Measurements from ENCODE around the gene TMEM63A.
A peak's percentile ranks its signal among the peaks of the same experiment; 100 is the strongest.
"Not testable (repeated sequence)": the region's sequence is repeated elsewhere in the genome, so short reads cannot be mapped to it uniquely, and the experiment has no call there.

TMEM63A gene

GRCh38 chr1:225908773-225909172 lies 26.6 kb upstream of the TMEM63A start:
- no peak for DNase-seq (ENCODE audit: low read depth in 2 of 2, low spot score in 1 of 2)

- no peak for DNase-seq (ENCODE audit: low read depth in 2 of 2, low spot score in 1 of 2)
Measured at GRCh38 chr1:225908013-225908640, 25.9 kb upstream of the TMEM63A start.

- DNase-seq (ENCODE audit: low read depth in 2 of 2, low spot score in 1 of 2): no peak
Measured at GRCh38 chr1:225907341-225907740, 25.2 kb upstream of the TMEM63A start.

- no peak for DNase-seq (ENCODE audit: low read depth in 2 of 2, low spot score in 1 of 2)
Measured at GRCh38 chr1:225906467-225906866, 24.3 kb upstream of the TMEM63A start.

DNA sequence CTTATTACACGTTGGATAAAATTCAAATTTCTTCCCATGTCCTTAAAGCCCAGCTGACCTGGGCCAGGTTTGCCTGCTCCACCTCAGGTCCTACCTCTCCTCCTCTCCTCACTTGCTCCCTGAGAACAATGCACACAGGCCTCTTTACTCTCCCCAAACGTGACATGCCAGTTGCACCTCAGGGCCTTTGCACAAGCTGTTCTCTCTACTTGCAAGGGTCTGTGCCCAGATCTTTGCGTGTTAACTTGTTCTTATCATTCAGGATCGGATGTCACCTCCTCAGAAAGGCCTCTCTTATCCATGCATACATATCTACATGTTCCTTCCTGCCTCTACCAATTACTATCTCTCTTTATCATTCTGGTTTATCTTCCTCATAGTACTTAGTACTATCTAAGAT lies 21.4 kb upstream of the TMEM63A start:
- DNase-seq (ENCODE audit: low read depth in 2 of 2, low spot score in 1 of 2): no peak

- DNase-seq (ENCODE audit: low read depth in 2 of 2, low spot score in 1 of 2): no peak
Measured at GRCh38 chr1:225899044-225899925, 17.1 kb upstream of the TMEM63A start.

DNA sequence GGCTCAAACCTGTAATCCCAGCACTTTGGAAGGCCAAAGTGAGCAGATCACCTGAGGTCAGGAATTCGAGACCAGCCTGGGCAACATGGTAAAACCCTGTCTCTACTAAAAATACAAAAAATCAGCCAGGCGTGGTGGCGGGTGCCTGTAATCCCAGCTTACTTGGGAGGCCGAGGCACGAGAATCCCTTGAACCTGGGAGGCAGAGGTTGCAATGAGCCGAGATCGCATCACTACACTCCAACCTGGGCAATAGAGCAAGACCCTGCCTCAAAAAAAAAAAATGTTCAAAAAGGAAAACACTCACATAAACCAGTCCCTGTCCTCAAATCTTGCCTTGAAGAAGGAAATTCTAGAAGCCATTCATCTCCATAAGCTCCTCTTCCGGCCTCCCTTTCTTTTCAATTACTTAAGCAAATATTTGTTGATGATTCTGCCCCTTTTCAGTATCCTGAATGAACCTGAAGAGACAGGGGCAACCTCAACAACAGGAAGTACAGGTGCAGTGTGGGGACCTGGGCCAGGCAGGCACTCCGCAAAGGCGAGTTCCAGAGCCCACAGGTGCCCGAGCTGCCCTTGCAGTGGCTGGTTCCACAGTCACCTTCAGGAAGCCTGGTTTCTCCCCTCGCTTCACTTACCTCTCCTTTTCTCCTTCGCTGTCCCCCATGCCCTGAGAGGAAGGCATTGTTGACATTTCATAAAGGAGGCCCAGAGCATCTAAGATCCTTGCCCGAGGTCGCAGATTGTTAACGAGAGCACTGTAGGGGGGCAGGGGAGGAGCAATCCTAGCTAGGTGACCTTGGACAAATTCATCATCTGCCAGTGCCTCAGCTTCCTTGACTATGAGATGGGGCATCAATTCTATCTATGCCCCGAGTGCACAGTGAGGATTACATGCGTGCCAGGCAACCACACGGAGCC lies 15.7 kb upstream of the TMEM63A start:
- no peak for DNase-seq (ENCODE audit: low read depth in 2 of 2, low spot score in 1 of 2)

DNA sequence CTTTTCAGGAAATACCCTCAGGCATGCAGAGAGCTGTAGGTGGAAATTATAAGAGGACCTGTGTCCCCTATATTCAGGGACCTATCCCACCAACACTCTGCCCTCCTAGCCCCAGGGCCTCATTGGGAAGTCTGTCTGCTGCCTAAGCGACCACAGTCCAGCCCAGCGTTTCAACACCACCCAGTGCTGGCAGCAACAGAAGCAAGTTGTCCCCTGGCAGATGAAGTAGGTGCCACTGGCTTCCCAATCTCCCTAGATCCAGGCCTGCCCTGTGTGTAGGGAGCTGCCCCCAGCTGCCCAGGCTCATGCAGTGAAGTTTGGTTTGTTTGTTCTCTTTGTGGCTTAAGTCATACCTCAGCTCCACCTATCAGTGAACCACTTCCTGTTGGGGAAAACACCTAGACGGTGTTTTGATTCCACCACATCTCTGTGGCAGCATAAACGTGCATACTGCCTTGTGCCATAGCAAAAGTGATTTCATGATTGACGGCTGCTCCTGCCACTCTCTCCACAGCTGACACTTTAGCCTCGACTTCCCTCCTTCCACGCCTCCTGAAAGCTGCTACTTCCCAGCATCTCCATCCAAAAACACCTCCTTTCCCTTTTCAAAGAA lies 14.9 kb upstream of the TMEM63A start:
- DNase-seq (ENCODE audit: low read depth in 2 of 2, low spot score in 1 of 2): peak in 1 of 2 donors; percentile 40

- DNase-seq (ENCODE audit: low read depth in 2 of 2, low spot score in 1 of 2): no peak
Measured at GRCh38 chr1:225896494-225896893, 14.3 kb upstream of the TMEM63A start.

DNA sequence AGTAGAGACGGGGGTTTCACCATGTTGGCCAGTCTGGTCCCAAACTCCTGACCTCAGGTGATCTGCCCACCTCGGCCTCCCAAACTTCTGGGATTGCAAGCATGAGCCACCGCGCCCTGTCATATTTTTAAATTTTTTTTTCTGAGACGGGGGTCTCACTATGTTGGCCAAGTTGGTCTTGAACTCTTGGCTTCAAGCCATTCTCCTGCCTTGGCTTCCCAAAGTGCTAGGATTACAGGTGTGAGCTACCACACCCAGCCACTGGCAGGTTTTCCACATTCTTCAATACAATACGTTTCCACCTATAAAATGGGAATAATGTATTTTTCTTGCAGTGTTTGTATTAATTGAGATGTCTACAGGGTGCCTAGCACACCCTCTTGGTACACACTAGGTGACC lies 10.1 kb upstream of the TMEM63A start:
- no peak for DNase-seq (ENCODE audit: low read depth in 2 of 2, low spot score in 1 of 2)

- DNase-seq (ENCODE audit: low read depth in 2 of 2, low spot score in 1 of 2): no peak
Measured at GRCh38 chr1:225891229-225891972, 9.2 kb upstream of the TMEM63A start.

- no peak for DNase-seq (ENCODE audit: low read depth in 2 of 2, low spot score in 1 of 2)
Measured at GRCh38 chr1:225890346-225891228, 8.4 kb upstream of the TMEM63A start.

DNA sequence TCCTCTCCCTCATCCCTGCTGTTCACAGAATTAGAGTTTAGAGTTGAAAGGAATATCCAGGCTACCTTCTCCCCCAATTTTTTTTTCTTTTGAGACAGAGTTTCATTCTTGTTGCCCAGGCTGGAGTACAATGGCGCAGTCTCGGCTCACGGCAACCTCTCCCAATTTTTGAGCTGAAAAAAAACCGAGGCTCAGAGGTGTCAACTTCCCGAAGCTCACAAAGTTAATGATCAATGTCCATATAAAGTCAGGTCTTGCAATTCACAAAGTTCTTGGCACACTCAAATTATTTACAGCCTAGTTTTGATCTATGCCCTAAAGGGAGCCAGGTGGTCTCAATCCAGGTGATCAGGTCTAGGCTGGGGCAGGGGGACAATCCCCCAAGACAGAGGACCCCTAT lies 7.6 kb upstream of the TMEM63A start:
- no peak for DNase-seq (ENCODE audit: low read depth in 2 of 2, low spot score in 1 of 2)

- no peak for DNase-seq (ENCODE audit: low read depth in 2 of 2, low spot score in 1 of 2)
Measured at GRCh38 chr1:225888898-225889601, 6.9 kb upstream of the TMEM63A start, which contains the start of gene LEFTY1. Gene LEFTY1, minus strand, starts transcription at chr1:225889146. Its CDS starts 80 bp downstream, at chr1:225889066.

GRCh38 chr1:225888289-225888897 lies 6.2 kb upstream of the TMEM63A start:
- no peak for DNase-seq (ENCODE audit: low read depth in 2 of 2, low spot score in 1 of 2)

- not testable (repeated sequence) for DNase-seq (ENCODE audit: low read depth in 2 of 2, low spot score in 1 of 2)
Measured at GRCh38 chr1:225887554-225888288, 5.5 kb upstream of the TMEM63A start.

DNA sequence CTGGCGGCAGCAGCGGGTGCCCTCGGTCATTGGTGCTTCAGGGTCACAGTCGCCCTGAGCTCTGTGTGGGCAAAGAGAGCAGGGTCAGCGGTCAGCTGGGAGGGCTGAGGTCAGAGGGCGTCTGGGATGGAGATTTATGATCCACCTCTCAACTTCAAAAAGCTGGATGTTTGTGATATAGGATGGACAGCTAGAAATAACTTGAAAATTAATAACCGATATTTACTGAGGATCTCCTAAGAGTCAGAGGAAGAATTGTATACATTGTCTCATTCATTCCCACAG lies 4.8 kb upstream of the TMEM63A start:
- no peak for DNase-seq (ENCODE audit: low read depth in 2 of 2, low spot score in 1 of 2)

Data from stimulated activated CD8-positive, alpha-beta memory T cell treated with anti-CD3 and anti-CD28 coated beads, Interleukin-4, amount 100 ng/mL, for 1 hour (primary cell).